A549 treated with CpdA at 1 μM for 4 hours (cell line): ENCODE measurements around the gene GRIK4. TPM values are rescaled to one million over a fixed set of nuclear protein-coding genes. Genes with fewer than 3 reads are reported as not detected.

Experiments
- total RNA-seq: library from RNA; stranded (reverse); fragments of 200-300 nt; extraction: Qiagen RNA extraction; gene quantifications from 5 replicates; pipeline ENCODE4 v1.2.3, GENCODE V29; 2022; ENCODE audit warnings: low read depth

The GRIK4 gene
- 0.01 TPM in 1 of 5 replicates, not detected in the others for total RNA-seq

GRCh38 chr11:120511116-120511819 is at the start of gene GRIK4:
TSS of gene GRIK4 (plus strand) at chr11:120511748. CDS start at chr11:120660319, 148,571 bp downstream.

GRCh38 chr11:121023848-121024751 is 512.6 kb downstream of the GRIK4 start, which contains the start of gene TBCEL:
TSS of gene TBCEL (plus strand) at chr11:121024102. CDS start at chr11:121045691, 21,589 bp downstream.

Other genes with a start within 250 kb of the GRIK4 start
- 5.5 to 8.1 TPM (median 7.3 TPM) in 5 replicates for gene TLCD5, start 186.4 kb upstream of the GRIK4 start, total RNA-seq
- 12.5 to 18.5 TPM (median 16.5 TPM) in 5 replicates for gene ARHGEF12, start 175.3 kb upstream of the GRIK4 start, total RNA-seq